Measurements from ENCODE around the gene SMIM44. TPM values are rescaled to one million over a fixed set of nuclear protein-coding genes. Genes with fewer than 3 reads are reported as not detected.
A peak's percentile ranks its signal among the peaks of the same experiment; 100 is the strongest.

SMIM44 gene
- total RNA-seq, 1 donor from 2014 or later: not detected

DNA sequence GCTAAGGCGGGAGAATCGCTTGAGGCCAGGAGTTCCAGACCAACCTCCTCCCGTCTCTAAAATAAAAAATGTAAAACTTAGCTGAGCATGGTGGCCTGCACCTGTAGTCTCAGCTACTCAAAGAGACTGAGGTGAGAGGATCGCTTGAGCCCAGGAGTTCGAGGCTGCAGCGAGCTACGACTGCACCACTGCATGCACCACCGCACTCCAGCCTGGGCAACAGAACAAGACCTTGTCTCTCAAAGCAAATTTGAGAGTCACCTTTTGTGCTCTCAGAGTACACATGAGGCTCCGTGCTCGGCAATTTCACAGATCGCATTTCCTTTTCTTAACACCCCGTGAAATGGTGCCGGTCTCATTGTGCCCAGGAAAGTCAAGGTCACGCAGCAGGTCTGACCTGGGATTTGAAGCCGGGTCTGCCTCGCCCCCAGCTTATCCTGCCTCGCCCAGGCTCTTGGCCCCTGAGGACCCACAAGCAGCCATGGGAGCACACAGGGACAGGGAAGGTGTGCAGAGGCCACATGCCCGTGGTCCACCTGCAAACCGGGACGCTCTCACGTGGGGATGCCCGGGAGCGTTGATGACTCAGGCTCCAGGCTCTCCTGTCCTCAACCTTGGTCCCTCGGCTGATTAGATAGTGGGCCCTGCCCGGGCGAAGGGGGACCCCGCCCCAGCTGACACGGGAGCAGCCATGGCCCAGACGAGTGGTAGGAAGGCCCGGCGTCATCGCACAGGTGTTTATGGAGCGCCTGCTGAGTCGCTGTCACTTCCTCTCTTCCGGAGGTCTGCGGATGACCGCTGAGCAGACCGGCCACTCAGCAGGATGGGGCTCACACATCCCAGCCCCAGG lies 1.8 kb downstream of the SMIM44 start:
- ATAC-seq (no peak), DNase-seq (ENCODE audit: missing footprints) (no peak)
- intact Hi-C loops (cut with DNase I): no loop called here

DNA sequence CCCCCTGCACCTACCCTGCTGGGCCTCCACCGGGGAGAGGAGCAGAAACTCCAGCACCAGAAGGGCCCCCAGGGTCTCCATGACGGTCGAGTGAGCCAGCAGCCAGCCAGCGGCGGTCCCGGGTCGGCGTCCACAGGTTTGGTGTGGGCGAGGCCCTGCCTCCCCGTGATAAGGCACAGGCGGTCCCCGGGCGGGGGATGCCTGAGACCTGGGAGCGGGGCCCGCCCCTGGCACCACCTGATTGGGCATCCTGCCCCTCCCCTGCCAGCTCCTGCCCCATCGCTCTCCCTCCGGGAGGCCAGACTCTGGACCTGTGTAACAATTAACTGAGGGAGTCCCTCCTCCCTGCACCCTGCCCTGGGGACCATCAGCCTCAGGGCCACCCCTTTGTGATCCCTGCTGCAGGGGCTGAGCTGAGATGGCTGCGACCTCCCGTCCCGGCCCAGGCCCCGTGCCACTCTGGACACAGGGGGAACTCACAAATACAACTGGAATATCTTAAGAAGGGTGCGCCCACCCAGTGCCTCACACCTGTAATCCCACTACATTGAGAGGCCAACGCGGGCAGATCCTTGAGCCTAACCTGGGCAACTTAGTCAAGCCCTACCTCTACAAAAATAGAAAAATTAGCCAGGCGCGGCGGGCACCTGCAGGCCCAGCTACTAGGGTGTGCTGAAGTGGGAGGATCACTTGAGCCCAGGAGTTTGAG lies 2.7 kb downstream of the SMIM44 start, which contains the start of gene SMIM24:
SMIM24 (minus strand) TSS at position 143 of the 709 bp plus-strand sequence; CDS start at position 81, 62 bp downstream.
- intact Hi-C loops (cut with DNase I): no loop called here
- DNase-seq (ENCODE audit: missing footprints) (no peak), ATAC-seq (no peak)

- ATAC-seq (no peak), DNase-seq (ENCODE audit: missing footprints) (no peak)
- intact Hi-C loops (cut with DNase I): no loop called here
Observed at GRCh38 chr19:3479834-3480215, 3.4 kb downstream of the SMIM44 start.

GRCh38 chr19:3479177-3479833 lies 3.9 kb downstream of the SMIM44 start:
- intact Hi-C loops (cut with DNase I): no loop called here
- DNase-seq (ENCODE audit: missing footprints) (no peak), ATAC-seq (no peak)

GRCh38 chr19:3478409-3479176 lies 4.6 kb downstream of the SMIM44 start:
- no peak for DNase-seq (ENCODE audit: missing footprints)
- ATAC-seq: no peak
- intact Hi-C loops (cut with DNase I): no loop called here

DNA sequence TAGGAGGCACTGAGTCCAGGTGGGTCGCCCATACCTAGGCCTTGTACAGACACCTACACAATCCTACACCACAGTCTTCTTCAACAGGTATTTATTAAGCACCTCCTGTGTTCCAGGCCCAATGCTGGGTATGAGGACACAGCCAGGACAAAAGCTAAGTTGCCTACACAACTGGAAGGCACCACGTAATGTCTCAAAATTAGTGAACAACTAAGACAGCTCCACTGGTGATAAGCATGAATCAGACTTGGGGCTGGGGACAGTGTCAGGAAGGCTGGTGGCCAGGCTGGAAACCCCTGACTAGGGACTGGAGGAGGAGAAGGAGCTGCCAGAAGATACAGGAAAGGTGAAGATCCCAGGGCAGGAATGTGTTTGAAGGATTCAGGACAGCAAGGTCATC lies 5.3 kb downstream of the SMIM44 start:
- DNase-seq (ENCODE audit: missing footprints) (no peak), ATAC-seq (no peak)
- intact Hi-C loops (cut with DNase I): no loop called here

DNA sequence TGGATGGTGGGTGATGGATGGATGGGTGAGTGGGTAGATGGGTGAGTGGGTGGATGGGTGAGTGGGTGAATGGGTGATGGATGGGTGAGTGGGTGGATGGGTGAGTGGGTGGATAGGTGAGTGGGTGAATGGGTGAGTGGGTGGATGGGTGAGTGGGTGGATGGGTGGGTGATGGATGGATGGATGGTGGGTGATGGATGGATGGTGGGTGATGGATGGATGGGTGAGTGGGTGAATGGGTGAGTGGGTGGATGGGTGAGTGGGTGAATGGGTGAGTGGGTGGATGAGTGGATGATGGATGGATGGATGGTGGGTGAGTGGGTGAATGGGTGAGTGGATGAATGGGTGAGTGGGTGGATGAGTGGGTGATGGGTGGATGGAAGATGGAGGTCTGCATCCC lies 5.7 kb downstream of the SMIM44 start:
- intact Hi-C loops (cut with DNase I): no loop called here
- ATAC-seq (no peak), DNase-seq (ENCODE audit: missing footprints) (no peak)

GRCh38 chr19:3476830-3477229 lies 6.4 kb downstream of the SMIM44 start:
- DNase-seq (ENCODE audit: missing footprints): no peak
- no peak for ATAC-seq
- intact Hi-C loops (cut with DNase I): no loop called here

- intact Hi-C loops (cut with DNase I): no loop called here
- ATAC-seq (no peak), DNase-seq (ENCODE audit: missing footprints) (no peak)
Observed at GRCh38 chr19:3475449-3475848, 7.8 kb downstream of the SMIM44 start.

DNA sequence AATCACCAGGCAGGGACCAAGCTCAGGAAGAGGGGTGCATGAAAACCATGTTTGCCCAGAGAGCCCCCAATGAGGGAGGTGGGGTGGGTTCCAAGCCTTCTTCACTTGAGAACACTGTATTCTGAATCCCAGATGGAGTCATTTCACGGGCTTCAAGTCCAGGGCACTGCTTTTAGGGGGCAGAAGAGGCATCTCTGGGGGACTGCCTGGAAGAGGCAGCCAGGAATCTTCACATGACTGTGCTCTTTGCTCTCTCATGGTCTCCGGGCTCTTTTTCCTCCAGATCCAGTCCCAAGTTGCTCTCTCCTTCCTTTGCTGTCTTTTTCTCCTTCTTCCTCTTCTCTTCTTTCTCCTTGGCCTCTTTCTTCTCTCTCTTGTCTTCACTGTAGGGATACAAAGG lies 8.6 kb downstream of the SMIM44 start:
- ATAC-seq (no peak), DNase-seq (ENCODE audit: missing footprints) (no peak)
- intact Hi-C loops (cut with DNase I): no loop called here

DNA sequence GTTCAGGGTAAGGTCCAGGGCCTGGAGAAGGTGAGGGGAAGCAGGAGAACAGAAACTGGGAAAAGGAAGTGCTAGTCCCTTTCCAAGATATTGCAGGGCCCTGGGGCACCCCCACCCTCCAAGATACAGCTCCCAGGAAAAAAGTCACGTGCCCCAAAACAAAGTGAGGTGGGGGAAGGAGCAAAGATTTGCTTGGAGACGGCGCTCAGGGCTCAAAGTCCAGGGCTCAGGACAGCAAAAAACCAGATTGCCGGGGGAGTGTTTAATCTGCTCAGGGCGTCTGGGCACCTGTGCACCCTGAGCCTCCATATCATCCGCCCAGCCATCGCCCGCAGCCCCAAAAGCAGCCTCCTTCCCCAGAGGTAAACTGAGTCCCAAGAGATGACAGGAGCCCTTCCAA lies 9.2 kb downstream of the SMIM44 start:
- ATAC-seq (no peak), DNase-seq (ENCODE audit: missing footprints) (peak; percentile 14)
- intact Hi-C loops (cut with DNase I): no loop called here

DNA sequence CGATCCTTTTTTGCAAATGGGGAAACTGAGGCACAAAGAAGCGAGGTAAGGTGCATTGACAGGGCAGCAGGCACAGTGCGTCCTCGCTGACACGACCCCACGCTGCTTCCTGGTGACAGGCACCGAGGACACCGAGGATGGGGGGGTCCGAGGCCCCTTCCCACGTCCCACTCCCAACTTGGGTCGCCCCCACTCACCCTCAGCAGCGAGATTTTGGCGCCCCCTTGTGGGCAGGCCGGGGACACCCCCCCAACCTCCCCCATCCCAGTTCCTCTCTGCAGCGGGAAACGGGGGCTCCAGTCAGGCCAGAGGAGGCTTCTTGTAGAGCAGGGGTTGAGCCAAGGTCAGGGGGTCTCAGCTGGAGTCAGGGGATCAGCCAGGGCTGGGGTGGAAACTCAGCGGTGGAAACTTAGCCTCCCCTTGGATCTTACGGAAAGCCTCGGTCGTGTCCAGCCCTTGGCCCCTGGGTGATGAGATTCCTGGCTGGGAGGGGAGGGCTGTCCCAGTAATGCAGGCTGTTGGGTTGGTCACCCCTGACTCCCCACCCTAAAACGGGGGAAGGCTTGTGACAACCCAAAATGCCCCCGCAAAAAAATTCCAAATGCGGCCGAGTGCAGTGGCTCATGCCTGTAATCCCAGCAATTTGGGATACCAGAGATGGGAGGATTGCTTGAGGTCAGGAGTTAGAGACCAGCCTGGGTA lies 11.1 kb downstream of the SMIM44 start:
- intact Hi-C loops (cut with DNase I): loop anchor here (1.0 to 2.0 kb wide), 2 partner anchors 145 to 167 kb away; no protein-coding TSS in a partner anchor
- DNase-seq (ENCODE audit: missing footprints) (no peak), ATAC-seq (peak; percentile 62)

DNA sequence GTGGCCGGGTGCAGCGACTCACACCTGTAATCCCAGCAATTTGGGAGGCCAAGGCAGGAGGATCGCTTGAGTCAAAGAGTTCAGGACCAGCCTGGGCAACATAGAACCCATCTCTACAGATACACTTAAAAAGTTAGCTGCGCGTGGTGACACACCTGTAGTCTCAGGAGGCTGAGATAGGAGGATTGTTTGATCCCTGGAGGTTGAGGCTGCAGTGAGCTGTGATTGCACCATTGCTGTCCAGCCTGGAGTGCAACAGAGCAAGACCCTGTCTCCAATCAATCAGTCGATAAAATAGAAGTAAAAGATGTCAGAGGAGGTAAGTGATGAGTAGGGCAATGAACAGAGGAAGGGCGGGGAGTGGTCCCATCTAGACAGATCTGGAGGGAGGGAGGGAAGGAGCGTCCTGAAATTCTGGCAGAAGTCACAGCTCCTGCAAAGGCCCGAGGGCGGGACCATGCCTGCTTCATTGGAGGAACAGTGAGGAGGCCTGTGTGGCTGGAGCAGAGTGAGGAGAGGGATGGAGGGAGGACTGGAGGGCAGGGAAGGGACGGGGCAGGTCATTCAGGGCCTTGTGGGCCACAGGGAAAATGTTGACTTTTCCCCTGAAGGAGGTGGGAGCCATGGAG lies 12.6 kb downstream of the SMIM44 start:
- intact Hi-C loops (cut with DNase I): no loop called here
- peak; percentile 4 for ATAC-seq
- no peak for DNase-seq (ENCODE audit: missing footprints)

- DNase-seq (ENCODE audit: missing footprints): no peak
- peak; percentile 10 for ATAC-seq
- intact Hi-C loops (cut with DNase I): no loop called here
Observed at GRCh38 chr19:3469638-3470499, 13.4 kb downstream of the SMIM44 start.

DNA sequence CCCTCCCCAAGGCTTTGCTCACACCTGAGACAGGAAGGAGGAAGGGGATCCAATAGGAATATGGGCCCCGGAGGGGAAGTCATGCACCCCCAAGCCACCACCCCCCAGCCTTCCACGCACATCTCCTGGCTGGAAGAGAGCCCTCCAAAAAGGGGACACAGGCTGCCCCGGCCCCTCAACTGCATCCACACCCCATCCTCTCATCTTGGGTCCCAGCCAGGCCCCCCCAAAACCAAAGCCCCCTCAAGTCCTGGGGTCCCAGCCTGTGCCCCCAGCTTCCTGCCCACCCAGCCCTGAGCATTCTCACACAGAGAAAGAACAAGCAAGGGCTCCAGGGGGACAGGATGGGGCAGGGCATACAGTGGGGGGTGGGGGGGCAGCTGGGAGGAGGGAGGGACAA lies 15.0 kb downstream of the SMIM44 start:
- intact Hi-C loops (cut with DNase I): no loop called here
- no peak for DNase-seq (ENCODE audit: missing footprints)
- ATAC-seq: no peak

DNA sequence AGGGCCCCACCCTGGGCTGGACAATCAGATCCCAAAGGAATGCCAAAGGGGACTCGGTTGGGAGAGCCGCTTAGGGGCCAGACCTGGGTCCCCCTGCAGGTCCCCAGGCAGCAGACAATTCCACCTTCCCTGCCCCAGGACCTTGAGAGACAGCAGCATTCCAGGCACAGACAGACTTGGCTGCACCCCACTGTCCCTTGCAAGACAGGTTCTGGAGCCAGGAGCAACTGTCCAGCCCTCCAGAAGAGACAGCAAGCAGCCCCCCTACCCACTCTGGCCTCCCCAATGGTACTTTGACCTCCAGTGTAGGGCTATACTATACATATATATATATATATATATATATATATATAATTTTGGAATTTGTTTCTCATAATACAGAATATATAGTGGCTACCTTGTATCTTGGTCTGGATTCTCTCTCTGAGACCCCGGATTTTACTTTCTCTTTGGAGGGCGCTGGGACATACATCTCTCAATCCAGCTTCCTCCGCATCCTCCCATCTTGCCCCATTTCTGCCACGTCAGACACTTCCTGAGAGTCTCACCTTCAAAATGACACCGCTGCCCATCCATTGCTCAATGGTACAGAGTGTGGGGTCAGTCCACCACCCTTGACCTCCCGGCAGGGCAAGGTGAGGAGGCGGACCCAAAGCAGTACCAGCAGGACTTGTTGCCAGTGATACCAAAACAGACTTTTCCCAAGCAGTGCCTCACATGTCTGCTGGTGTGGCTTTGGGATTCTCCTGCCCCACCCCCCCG lies 15.6 kb downstream of the SMIM44 start:
- ATAC-seq: no peak
- DNase-seq (ENCODE audit: missing footprints): no peak
- intact Hi-C loops (cut with DNase I): no loop called here

Measured in Right ventricle myocardium inferior (tissue), 1 donor.